ENCODE results near the gene HMOX1.

HMOX1 gene

GRCh38 chr22:35380537-35381423, at the start of gene HMOX1:
TSS of gene HMOX1 (plus strand) at chr22:35381096. CDS start at chr22:35381174, 78 bp downstream.
- DNase-seq: peak; percentile 58 to 68

GRCh38 chr22:35332278-35332677, 48.6 kb upstream of the HMOX1 start:
- no peak for DNase-seq

GRCh38 chr22:35333220-35333619, 47.7 kb upstream of the HMOX1 start:
- no peak for DNase-seq

- peak; percentile 27 to 39 for DNase-seq
Observed at GRCh38 chr22:35334004-35334403, 46.9 kb upstream of the HMOX1 start.

- DNase-seq: no peak
Observed at GRCh38 chr22:35335468-35335867, 45.4 kb upstream of the HMOX1 start.

GRCh38 chr22:35335936-35336781, 44.7 kb upstream of the HMOX1 start:
- no peak for DNase-seq

GRCh38 chr22:35337932-35338331, 43.0 kb upstream of the HMOX1 start:
- no peak for DNase-seq

- no peak for DNase-seq
Observed at GRCh38 chr22:35341090-35341874, 39.6 kb upstream of the HMOX1 start.

- DNase-seq: no peak
Observed at GRCh38 chr22:35342390-35342789, 38.5 kb upstream of the HMOX1 start.

GRCh38 chr22:35343664-35344550, 37.0 kb upstream of the HMOX1 start:
- DNase-seq: no peak

GRCh38 chr22:35344956-35345690, 35.8 kb upstream of the HMOX1 start:
- DNase-seq: no peak

GRCh38 chr22:35345808-35346505, 34.9 kb upstream of the HMOX1 start:
- DNase-seq: no peak

- DNase-seq: no peak
Observed at GRCh38 chr22:35346596-35347220, 34.2 kb upstream of the HMOX1 start.

- DNase-seq: no peak
Observed at GRCh38 chr22:35347462-35347861, 33.4 kb upstream of the HMOX1 start.

GRCh38 chr22:35348026-35348590, 32.8 kb upstream of the HMOX1 start:
- DNase-seq: no peak

GRCh38 chr22:35348703-35349102, 32.2 kb upstream of the HMOX1 start:
- DNase-seq: no peak

- no peak for DNase-seq
Observed at GRCh38 chr22:35349368-35349703, 31.6 kb upstream of the HMOX1 start.

- no peak for DNase-seq
Observed at GRCh38 chr22:35349704-35350538, 31.0 kb upstream of the HMOX1 start.
